Stimulated activated CD4-positive, alpha-beta T cell treated with anti-CD3 and anti-CD28 coated beads, Interleukin-1b, Interleukin-23, amount 100 ng/mL, for 1 hour (primary cell): ENCODE results near the gene ZNF678.

Source experiments
- DNase-seq, 2 donors: peaks; one replicate each; pipeline ENCODE4 v3.0.0-alpha.2; 2020; ENCODE audit warnings: low read depth in 2 of 2

The ZNF678 gene

GRCh38 chr1:227563324-227564201 lies at the start of gene ZNF678:
ZNF678 (plus strand) TSS chr1:227563556; CDS start chr1:227650992, 87,436 bp downstream.
- DNase-seq: peak; percentile 54 to 72

DNA sequence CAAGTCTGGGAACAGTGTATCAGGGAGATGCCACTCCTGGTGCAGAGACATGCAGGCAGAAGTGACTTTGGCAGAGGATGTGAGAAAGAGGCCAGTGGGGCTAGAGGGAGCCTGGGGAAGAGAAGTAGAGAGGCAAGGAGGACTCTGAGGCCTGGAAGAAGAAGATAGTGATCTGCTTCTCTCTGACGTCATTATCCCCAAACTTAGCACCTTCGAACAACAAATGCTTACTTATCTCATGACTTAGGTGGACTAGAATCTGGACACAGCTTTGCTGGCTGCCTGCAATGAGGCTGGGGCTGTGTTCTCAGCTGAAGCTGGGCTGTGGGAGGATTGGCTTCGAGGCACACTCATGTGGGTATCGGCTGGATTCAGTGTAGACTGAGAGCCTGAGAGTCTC lies 44.5 kb upstream of the ZNF678 start:
- DNase-seq: no peak

DNA sequence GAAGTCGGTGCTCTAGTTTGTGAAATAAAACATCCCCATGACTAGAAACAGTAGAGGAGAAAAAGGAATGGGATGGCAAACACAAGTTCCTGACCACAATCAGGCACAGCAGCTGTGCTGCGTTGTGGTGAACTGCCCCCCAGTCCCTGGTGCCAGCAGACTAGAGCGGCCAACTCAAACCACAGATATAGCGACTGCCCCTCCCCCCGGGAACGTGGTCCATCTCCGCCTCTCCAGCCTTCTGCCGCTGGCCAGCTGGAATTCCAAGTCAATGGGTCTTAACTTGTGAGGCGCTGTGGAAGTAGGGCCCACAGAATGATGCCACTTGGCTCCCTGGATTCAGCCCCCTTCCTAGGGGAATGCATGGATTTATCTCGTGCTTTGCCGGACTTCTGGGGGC lies 41.6 kb upstream of the ZNF678 start:
- no peak for DNase-seq

- no peak for DNase-seq
Measured at GRCh38 chr1:227526524-227526923, 36.8 kb upstream of the ZNF678 start.

DNA sequence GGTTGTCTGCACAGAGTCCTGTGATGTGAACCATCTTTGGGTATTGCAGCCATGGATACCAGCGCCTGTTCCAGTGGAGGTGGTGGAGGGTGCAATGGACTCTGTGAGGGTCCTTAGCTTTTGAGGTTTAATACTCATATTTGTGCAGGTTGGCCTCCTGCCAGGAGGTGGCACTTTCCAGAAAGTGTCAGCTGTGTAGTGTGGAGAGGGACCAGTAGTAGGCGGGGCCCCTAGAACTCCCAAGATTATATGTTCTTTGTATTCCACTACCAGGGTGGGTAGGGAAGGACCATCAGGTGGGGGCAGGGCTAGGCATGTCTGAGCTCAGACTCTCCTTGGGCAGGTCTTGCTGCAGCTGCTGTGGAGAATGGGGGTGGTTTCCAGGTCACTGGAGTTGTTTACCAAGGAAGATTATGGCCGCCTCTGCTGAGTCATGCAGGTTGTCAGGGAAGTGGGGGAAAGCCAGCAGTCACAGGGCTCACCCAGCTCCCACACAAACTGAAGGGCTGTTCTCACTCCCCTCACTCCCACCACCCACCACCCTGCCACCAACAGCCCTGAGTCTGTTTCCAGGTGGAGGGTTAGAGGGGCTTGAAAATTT lies 31.2 kb upstream of the ZNF678 start:
- DNase-seq: no peak

DNA sequence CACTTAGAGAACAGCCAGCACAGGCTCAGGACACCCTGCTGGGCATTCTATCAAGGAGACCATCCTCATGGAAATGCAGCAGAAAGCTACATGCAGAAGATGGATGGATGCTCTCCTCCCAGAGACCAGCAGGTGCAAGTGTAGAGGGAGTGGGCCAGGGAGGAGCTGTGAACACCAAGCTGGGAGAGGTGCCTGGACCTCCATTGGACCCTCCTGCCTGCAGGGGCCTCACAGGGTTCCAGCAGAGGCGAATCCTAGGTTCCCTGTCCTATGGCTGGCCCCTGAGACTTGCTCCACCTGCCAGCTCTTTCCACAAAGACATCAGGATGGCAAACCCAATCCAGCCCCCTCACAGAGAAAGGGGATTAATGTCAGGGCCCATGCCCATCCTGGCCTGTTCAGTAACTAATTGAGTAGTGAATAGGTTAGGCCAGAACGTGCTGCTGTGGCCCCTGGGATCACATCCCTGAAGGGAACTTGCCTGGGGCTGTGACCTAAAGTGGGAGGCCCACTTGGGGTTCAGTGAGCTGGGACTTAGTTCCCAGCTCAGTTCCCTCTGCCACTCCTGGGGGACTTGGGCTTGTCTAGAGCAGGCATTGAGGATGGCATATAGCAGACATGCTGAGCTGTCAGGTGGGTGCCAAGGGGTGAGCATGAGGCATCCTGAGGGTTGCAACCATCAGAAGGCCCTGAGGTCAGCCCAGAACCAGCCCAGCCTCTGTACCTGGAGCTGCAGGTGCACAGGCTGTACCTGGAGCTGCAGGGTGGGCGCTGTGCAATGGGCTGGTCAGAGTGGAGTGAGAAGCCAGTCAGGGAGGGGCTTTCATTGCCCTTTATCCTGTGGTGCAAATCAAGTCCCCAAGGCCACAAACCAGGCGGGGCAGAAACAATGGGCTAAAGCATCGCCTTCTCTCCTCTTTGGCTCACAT lies 22.9 kb upstream of the ZNF678 start:
- no peak for DNase-seq

DNA sequence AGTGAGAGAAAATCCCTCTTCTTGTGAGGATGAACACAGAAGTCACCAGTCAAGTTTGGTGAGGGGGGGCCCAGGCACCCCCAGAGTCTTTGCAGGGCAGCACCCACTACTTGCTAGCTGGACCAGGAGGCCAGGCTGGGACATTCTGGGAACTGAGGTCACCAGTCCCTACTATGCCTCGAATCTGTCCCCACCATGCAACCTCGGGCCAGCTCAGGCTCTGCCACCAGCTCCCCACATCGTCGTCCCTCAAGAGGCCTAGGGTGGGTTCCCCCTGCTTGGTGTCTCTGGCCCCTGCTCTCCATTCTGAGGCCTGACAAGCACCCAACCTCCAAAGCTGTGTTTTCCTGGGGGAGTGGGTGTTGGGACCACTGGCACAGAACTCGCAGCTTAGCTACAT lies 22.2 kb upstream of the ZNF678 start:
- no peak for DNase-seq

GRCh38 chr1:227541796-227542152 lies 21.6 kb upstream of the ZNF678 start:
- DNase-seq: no peak

- peak; percentile 78 to 87 for DNase-seq
Measured at GRCh38 chr1:227542153-227543120, 20.9 kb upstream of the ZNF678 start.

DNA sequence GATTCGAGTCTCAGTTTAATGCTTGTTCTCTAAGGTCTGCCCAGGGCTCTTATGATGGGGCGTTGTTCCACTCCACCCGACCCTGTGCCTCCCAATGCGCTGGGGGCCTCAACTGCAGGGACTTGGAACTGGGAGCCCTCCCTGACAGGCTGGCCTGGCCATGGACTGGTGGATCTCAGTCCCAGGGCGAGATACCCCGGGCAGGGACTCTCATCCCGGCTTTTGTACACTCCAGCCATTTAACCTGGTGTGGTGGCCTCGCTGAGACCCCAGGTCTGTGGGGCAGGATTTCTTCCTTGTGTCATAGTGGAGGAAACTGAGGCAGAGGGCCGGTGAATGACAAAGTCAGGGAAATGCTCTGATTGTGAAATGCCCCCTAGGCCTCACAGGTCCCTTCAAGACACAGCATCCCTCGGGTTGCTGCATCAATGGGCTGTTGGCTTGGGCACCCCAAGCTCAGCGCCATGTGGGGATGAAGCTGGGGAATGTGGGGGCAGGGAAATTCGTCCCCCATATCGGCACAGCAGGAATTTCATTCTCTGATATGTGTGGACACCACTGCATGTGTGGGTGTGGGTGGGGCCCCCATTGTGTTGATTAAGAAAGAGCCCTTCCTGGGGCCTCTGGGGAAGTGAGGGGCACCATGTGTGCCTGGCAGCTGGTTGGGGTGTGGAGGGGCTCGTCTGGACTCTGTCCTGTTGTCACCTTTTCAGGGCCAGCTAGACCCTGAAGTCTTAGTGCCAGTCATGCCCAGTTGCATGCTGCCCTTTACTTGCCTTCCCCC lies 19.9 kb upstream of the ZNF678 start:
- DNase-seq: no peak

GRCh38 chr1:227544067-227545050 lies 19.0 kb upstream of the ZNF678 start:
- DNase-seq: no peak

- no peak for DNase-seq
Measured at GRCh38 chr1:227545361-227545760, 18.0 kb upstream of the ZNF678 start.

DNA sequence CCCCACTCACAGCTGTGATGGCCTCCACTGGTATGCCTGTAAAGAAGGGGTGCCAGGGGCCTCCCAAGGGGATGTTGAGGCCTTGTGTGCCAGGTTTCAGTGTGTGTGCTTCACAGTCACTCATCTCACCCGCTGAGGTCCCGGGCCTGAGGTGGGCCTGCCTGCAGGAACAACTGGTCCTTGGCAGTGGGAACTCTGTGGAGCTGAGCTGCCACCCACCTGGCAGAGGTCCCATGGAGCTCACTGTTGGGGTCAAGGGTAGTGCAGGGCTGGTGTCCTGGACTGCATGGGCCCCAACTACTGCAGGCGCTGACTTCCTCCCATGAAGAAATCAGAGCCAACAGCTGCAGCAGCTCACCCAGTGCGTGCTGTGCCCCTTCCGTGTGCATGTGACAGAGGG lies 17.3 kb upstream of the ZNF678 start:
- DNase-seq: no peak

DNA sequence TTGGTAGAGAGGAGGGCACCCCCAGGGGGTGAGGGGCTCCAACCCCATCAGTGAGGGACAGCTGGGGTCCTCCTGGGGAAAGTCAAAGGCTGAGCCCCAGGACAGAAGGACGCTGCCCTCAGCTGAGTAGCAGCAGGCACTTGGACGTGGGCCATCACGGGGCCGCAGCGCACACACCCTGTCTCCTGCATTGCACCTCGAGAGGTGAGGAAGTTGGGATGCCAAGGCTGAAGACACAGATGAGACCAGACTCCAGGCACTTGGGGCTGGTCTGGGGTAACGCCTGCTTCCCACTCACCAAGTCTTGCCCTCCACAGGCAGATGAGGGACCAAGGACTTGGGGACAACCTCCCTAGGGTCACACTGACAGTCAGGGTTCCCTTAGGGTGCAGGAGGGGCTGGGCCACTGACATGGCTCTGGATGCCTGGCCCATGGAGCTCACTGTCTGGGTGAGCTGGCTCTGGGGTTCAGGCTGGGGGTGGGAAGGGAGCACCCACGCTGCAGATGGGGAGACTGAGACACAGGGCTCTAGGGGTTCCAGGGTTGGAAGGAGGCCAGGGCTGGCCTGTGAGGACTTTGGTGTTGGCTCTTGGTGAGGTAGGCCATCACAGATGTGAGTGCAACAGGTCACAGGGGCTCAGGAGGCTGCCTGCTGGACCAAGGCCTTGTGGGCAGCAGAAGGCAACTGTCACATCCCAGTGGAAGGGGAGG lies 16.6 kb upstream of the ZNF678 start:
- DNase-seq: no peak

DNA sequence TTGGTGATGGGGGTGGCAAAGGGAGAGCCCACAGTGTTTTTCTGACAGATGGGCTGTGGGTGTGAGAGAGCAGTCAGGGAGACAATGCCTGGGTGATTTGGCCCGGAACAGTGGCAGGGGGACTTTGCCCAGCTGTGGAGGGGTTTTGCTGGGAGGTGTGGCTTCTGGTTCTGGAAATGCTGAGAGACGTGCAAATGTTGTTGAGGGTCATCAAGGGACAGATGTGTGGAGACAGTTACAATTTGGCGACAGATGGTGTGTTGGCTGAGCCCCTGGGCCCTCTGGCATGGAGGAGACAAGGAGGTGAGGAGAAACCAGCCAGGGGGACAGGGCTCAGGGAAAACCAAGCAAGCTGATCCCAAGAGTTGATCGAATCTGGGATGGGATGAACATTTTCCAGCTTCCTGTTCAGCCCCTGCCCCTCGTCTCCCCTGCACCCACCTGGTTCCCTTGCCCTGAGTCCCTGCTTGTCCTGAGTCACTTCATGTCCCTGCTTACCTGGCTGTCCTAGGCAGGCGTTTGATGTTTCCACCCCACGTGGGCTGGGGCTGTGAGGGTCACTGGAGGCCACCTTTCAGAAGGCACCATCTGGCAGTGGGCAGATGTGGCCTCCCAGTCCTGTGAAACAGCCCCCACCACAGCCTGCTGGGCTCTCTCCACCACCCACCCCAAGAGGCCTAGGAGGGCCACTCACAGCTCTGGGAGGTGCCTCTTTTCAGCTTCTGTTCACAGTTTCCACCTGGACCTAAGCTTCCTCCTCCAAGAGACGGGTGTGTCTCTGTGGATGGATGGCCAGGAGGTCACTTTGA lies 15.8 kb upstream of the ZNF678 start:
- DNase-seq: no peak

- DNase-seq: no peak
Measured at GRCh38 chr1:227548119-227548397, 15.3 kb upstream of the ZNF678 start.

GRCh38 chr1:227548448-227548847 lies 14.9 kb upstream of the ZNF678 start:
- DNase-seq: no peak

DNA sequence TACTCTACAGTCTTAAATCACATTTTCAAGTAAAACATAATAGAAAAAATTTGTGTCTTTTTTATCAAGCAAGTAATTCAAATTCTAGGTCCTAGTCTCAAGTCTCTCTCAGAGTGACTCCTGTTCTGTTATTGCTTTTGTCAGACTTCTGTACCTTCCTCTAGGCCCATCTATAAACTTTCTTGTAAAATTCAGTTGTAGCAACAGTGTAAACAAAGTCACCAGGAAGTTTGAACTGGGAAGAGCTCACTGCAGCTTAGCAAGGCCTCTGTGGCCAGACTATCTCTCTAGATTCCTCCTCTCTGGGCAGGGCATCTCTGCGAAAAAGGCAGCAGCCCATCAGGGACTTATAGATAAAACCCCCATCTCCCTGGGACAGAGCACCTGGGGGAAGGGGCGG lies 13.5 kb upstream of the ZNF678 start:
- no peak for DNase-seq
